ENCODE results near the gene PACS2.

DNA sequence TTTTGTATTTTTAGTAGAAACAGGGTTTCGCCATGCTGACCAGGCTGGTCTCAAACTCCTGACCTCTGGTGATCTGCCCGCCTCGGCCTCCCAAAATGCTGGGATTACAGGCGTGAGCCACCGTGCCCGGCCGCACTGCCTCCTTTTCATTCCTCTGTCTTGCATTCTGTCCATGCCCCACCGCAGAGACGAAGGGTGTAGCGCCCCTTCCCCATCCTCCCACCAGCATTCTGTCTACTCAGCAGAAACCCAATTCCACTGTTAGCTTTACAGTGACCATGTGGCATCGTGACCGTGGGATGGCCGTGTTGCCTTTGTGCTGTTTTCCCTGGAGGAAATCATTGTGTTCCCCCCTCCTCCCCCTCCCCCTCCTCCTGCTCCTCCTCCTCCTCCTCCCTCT lies 94.0 kb downstream of the PACS2 start:
- TF ChIP-seq, protein P1, sequence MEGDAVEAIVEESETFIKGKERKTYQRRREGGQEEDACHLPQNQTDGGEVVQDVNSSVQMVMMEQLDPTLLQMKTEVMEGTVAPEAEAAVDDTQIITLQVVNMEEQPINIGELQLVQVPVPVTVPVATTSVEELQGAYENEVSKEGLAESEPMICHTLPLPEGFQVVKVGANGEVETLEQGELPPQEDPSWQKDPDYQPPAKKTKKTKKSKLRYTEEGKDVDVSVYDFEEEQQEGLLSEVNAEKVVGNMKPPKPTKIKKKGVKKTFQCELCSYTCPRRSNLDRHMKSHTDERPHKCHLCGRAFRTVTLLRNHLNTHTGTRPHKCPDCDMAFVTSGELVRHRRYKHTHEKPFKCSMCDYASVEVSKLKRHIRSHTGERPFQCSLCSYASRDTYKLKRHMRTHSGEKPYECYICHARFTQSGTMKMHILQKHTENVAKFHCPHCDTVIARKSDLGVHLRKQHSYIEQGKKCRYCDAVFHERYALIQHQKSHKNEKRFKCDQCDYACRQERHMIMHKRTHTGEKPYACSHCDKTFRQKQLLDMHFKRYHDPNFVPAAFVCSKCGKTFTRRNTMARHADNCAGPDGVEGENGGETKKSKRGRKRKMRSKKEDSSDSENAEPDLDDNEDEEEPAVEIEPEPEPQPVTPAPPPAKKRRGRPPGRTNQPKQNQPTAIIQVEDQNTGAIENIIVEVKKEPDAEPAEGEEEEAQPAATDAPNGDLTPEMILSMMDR (IDR thresholded peaks at IDR 0.05) = no peak
- TF ChIP-seq ZFX (IDR thresholded peaks at IDR 0.05; ENCODE audit: borderline replicate concordance) = no peak
